ENCODE data around the gene PKD1.

PKD1 gene

GRCh38 chr16:2046893-2047329 is 88.8 kb downstream of the PKD1 start:
- Histone ChIP-seq H3K9ac (peak overlapping the region; percentile 81), H3K27ac (peak overlapping the region; percentile 68)

DNA sequence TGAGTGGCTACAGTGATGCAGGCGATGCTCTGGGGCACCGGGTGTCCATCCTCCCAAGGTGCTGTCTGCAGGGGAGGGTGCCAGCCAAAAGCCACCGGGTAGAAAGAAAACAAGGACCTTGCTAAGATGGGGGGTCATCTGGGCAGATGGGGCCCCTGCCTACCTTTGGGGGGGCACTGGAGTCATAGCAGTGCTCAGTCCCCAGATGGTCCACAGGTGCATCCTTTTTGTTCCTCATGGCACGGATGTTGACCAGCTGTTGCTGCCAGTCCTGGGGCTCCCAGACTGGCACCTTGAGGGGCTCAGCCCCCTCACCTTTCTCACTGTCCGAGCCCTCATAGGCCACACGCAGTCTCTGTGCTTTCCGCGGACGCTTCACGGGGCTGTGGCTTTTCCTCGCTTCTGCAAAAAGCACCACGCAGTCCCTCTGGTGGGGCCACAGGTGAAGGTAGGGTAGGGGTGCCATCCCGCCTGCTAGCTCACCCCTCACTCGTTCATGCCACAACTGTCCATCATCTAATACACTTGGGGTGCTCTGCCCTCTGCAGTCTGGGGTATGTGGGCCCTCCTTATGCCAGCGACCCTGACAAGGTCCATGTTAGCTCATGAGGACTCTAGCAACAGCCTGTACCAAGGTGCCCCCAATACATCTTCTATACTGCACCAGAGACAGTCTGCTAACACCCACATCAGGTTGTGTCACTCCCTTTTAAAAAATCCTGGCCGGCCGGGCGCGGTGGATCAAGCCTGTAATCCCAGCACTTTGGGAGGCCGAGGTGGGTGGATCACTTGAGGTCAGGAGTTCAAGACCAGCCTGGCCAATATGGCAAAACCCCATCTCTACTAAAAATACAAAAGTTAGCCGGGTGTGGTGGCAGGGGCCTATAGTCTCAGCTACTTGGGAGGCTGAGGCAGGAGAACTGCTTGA is 89.5 kb downstream of the PKD1 start:
- peak overlapping the region; percentile 81 for H3K9ac ChIP-seq
- TF ChIP-seq Cebpa-rat (IDR thresholded peaks at IDR 0.05) = no peak
- H3K4me1 ChIP-seq = peaks cover 68% of the 10 kb centered on the region
- H3K36me3 ChIP-seq = peaks cover 21% of the 10 kb centered on the region
- peak overlapping the region; percentile 86 for H3K4me3 ChIP-seq
- H3K9me3 ChIP-seq = no peaks in the 10 kb centered on the region
- peak overlapping the region; percentile 99 for H3K4me2 ChIP-seq
- H3K27me3 ChIP-seq = no peaks in the 10 kb centered on the region
- peak overlapping the region; percentile 68 for H3K27ac ChIP-seq
- H4K20me1 ChIP-seq = 0 out of 2 replicates have a peak, but pooled peaks cover 12% of the 10 kb centered on the region

More at GRCh38 chr16:2046893-2047329, 88.8 kb downstream of the PKD1 start:
- Histone ChIP-seq H4K20me1 (0 out of 2 replicates have a peak, but pooled peaks cover 12% of the 10 kb centered on the region), H3K4me2 (peak overlapping the region; percentile 99), H3K27me3 (no peaks in the 10 kb centered on the region), H3K36me3 (peaks cover 28% of the 10 kb centered on the region), H3K4me1 (peaks cover 61% of the 10 kb centered on the region), H3K9me3 (no peaks in the 10 kb centered on the region), H3K4me3 (peak overlapping the region; percentile 86)
- no peak for TF ChIP-seq Cebpa-rat (IDR thresholded peaks at IDR 0.05)

DNA sequence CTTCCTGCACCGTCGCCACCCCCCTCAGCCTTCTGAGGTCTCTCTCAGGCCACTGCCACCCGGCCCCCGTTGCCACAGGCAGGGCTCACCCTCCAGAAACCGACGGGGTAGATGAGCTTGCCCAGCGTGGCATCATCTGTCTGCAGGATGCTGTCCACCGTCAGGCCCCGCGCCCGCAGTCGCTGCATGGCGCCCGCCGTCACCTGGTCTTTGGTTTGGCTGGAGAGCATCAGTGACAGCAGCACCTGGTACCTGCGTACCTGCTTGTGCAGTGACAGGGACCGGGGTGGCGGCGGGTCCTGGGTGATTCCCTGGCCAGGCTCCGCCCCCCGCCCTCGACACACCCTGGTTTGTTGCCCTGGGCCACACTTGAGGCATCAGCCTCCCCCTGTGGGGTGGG is 91.2 kb downstream of the PKD1 start:
- Histone ChIP-seq H3K4me3 (peak overlapping the region; percentile 34; the same call in 1 of the 2 replicates), H3K9ac (peak overlapping the region; percentile 63), H4K20me1 (0 out of 2 replicates have a peak, but pooled peaks cover 12% of the 10 kb centered on the region), H3K9me3 (no peaks in the 10 kb centered on the region), H3K36me3 (0 out of 2 replicates have a peak, but pooled peaks cover 7% of the 10 kb centered on the region), H3K27me3 (no peaks in the 10 kb centered on the region), H3K4me2 (peak overlapping the region; percentile 99), H3K27ac (peak overlapping the region; percentile 69), H3K4me1 (peaks cover 85% of the 10 kb centered on the region)
- no peak for TF ChIP-seq Cebpa-rat (IDR thresholded peaks at IDR 0.05)

DNA sequence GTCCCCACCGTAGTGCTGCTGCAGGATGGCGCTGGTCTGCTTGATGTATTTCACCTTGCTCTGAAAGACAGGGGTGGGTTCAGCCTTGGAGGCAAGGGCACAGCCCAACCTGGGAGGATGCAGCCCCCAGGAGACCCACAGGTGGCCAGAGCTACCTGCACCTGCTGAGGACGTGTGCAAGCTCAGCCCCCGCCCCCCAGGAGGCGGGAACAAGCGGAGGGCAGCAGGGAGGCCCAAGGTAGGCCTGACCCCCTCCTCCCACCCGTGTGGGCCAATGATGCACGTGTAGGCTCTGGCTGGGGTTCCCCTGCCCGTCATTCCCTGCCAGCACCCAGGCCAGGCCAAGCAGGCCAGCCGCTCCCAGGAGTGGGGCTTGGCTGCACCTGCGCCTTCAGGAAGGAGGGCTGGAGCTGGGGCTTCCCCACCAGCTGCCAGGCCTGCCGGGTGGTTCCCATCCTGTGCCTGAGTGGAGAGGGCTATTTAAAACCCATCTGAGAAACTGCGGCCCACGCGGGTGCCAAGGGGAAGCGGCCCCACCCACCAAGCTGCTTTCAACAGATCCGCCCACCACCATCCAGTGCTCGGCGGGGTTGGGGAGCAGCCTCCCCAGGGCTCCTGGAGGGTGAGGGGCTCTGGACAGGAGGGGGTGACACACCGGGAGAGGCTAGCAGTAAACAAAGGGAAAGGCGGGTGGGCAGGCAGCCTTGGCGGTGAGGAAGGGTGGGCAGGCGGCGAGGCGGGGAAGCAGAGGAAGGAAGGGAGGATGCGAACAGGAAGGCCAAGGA is 91.8 kb downstream of the PKD1 start:
- 0 out of 2 replicates have a peak, but pooled peaks cover 7% of the 10 kb centered on the region for H3K36me3 ChIP-seq
- H3K4me2 ChIP-seq = peak overlapping the region; percentile 99
- H3K4me3 ChIP-seq = peak overlapping the region; percentile 34; the same call in 1 of the 2 replicates
- no peaks in the 10 kb centered on the region for H3K9me3 ChIP-seq
- H4K20me1 ChIP-seq = 0 out of 2 replicates have a peak, but pooled peaks cover 9% of the 10 kb centered on the region
- peaks cover 86% of the 10 kb centered on the region for H3K4me1 ChIP-seq
- TF ChIP-seq Cebpa-rat (IDR thresholded peaks at IDR 0.05) = no peak
- H3K9ac ChIP-seq = peak overlapping the region; percentile 63
- no peaks in the 10 kb centered on the region for H3K27me3 ChIP-seq
- peak overlapping the region; percentile 69 for H3K27ac ChIP-seq

DNA sequence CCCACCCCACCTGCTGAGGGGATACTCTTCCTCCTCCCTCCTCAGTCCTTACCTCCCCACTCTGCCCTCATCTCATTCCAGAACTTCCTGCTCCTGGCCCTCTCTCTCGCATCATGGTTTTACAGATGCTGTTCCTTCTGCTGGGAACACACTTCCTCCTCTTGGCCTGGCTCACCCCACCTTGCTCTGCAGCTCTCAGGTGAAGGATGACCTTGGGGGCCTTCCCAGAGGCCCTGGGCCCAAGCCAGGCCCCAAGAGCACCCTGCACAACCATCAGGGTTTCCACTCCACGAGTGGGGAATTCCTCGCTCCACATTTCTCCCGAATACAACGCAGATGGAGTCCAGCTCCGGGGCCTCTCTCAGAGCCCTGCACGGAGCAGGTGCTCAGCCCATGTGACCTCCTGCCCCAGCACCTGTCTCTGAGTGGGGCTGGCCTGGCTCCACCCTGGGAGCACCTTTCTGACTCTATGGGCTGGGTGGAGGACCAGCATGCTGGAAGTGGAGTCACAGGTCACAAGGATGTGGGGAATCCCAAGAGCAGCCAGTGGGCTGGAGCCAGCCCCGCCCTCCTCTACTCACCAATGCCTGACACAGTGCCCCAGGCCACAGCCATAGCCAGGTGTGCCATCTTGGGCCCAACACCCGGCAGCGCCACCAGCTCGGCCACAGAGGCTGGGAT is 92.6 kb downstream of the PKD1 start:
- H3K27me3 ChIP-seq = no peaks in the 10 kb centered on the region
- peak overlapping the region; percentile 99 for H3K4me2 ChIP-seq
- peaks cover 88% of the 10 kb centered on the region for H3K4me1 ChIP-seq
- 0 out of 2 replicates have a peak, but pooled peaks cover 7% of the 10 kb centered on the region for H3K36me3 ChIP-seq
- H3K9me3 ChIP-seq = no peaks in the 10 kb centered on the region
- H4K20me1 ChIP-seq = 0 out of 2 replicates have a peak, but pooled peaks cover 4% of the 10 kb centered on the region
- 0 out of 2 replicates have a peak overlapping the region, but pooled peaks have one; percentile 34 for H3K4me3 ChIP-seq
- H3K9ac ChIP-seq = no peak overlapping the region
- no peak for TF ChIP-seq Cebpa-rat (IDR thresholded peaks at IDR 0.05)
- peak overlapping the region; percentile 69 for H3K27ac ChIP-seq

- Histone ChIP-seq H3K9ac (peak overlapping the region; percentile 53), H3K4me1 (peaks cover 95% of the 10 kb centered on the region)
Measured at GRCh38 chr16:2042171-2042985, 93.3 kb downstream of the PKD1 start.

DNA sequence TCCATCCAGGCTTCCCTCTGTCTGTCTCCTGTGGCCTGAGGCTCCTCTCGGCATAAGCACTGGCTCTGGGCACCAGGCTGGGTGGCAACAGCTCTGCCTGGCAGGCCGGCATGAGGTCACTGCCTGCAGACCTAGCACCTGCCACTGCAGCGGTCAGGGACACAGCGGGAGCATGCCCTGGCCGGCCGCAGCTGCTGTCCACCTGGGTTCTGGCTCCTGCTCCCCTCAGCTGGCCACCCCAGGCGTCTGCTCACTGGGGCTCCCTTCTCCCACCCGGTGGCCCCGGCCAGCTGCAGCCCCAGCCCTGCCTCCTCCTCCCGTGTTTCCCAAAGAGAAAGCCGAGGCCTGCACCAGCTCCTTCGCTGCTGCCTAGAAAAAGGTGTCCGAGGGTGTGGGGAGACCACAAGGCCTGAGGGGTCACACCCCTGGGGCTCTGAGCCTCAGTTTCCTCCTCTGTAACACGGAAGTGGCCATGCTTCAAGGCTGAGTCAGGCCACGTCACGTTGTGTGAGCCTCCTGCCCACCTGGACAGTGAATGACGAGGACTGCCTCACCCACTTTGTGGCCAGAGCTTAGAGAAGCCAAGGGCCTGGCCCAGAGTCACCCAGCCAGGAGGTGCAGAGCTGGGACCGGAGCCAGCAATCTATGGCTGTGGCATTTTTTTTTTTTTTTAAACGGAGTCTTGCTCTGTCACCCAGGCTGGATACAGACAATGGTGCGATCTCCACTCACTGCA is 94.7 kb downstream of the PKD1 start:
- TF ChIP-seq Cebpa-rat (IDR thresholded peaks at IDR 0.05) = no peak
- Histone ChIP-seq H3K36me3 (peaks cover 18% of the 10 kb centered on the region), H4K20me1 (no peaks in the 10 kb centered on the region), H3K27ac (peak overlapping the region; percentile 82), H3K9me3 (no peaks in the 10 kb centered on the region), H3K9ac (0 out of 2 replicates have a peak overlapping the region, but pooled peaks have one; percentile 69), H3K4me2 (peak overlapping the region; percentile 94), H3K4me1 (peaks cover 98% of the 10 kb centered on the region), H3K27me3 (no peaks in the 10 kb centered on the region), H3K4me3 (no peak overlapping the region)

More at GRCh38 chr16:2042171-2042985, 93.3 kb downstream of the PKD1 start:
- Histone ChIP-seq H4K20me1 (0 out of 2 replicates have a peak, but pooled peaks cover 4% of the 10 kb centered on the region), H3K4me2 (peak overlapping the region; percentile 99), H3K4me3 (peak overlapping the region; percentile 35; the same call in 1 of the 2 replicates), H3K36me3 (peaks cover 11% of the 10 kb centered on the region), H3K27me3 (no peaks in the 10 kb centered on the region), H3K9me3 (no peaks in the 10 kb centered on the region), H3K27ac (peak overlapping the region; percentile 82)
- TF ChIP-seq Cebpa-rat (IDR thresholded peaks at IDR 0.05) = no peak

Measured in BLaER1 (cell line).